Caco-2 (cell line): ENCODE data around the gene UBE2Q1. TPM values are rescaled to one million over a fixed set of nuclear protein-coding genes. Genes with fewer than 3 reads are reported as not detected.

ENCODE experiments used
- BruUV-seq: library from RNA; stranded (reverse); fragments of 400-500 nt; replicated peaks from 2 replicates; lab custom pipeline; 2021; lab: Mats Ljungman, UMichigan
- CTCF ChIA-PET: fragments of 300-600 bp; sonication (Branson Sonifier 250); formaldehyde crosslinking; loops from one replicate; lab custom pipeline; 2022; ENCODE audit warnings: antibody characterized with exemption; lab: Charles Lee
- POLR2A ChIA-PET: fragments of 300-600 bp; sonication (Branson Sonifier 250); formaldehyde crosslinking; loops from one replicate; lab custom pipeline; 2022; ENCODE audit warnings: antibody characterized with exemption; lab: Charles Lee
- DNase-seq, 2 experiments: peaks; one replicate each; pipeline versions ENCODE4 v3.0.0 to v3.0.0-alpha.2; 2020 to 2022
- H3K27me3 ChIP-seq: replicated peaks from 2 replicates; pipeline ENCODE4 v1.6.0; 2011; ENCODE audit warnings: low read length; ENCODE audit not compliant: control insufficient read depth, insufficient read depth
- H3K36me3 ChIP-seq: 2 replicates; pipeline ENCODE4 v1.5.1; 2011; ENCODE audit warnings: low read length; ENCODE audit not compliant: control insufficient read depth, insufficient read depth
- H3K4me1 ChIP-seq: fragments of 250-450 bp; sonication (Bioruptor Pico); 2 replicates; pipeline ENCODE4 v1.5.1; 2020; ENCODE audit warnings: mild to moderate bottlenecking
- H3K4me3 ChIP-seq: 2 replicates; pipeline ENCODE4 v1.5.1; 2011; ENCODE audit warnings: low read depth, mild to moderate bottlenecking, control low read depth, low read length
- H3K9me3 ChIP-seq: fragments of 250-450 bp; sonication (Bioruptor Pico); 2 replicates; pipeline ENCODE4 v1.5.1; 2020; ENCODE audit warnings: mild to moderate bottlenecking, moderate library complexity
- H3K27ac Mint-ChIP-seq: one replicate; pipeline ENCODE4 v1.8.0; 2022; ENCODE audit warnings: mixed read lengths; ENCODE audit not compliant: unreplicated experiment
- H3K27me3 Mint-ChIP-seq: one replicate; pipeline ENCODE4 v1.8.0; 2022; ENCODE audit warnings: mixed read lengths; ENCODE audit not compliant: insufficient read depth, unreplicated experiment
- H3K36me3 Mint-ChIP-seq: one replicate; pipeline ENCODE4 v1.8.0; 2022; ENCODE audit warnings: mild to moderate bottlenecking, mixed read lengths; ENCODE audit not compliant: insufficient read depth, unreplicated experiment
- H3K4me1 Mint-ChIP-seq: one replicate; pipeline ENCODE4 v1.8.0; 2022; ENCODE audit warnings: low read depth, mixed read lengths; ENCODE audit not compliant: unreplicated experiment
- H3K4me3 Mint-ChIP-seq: one replicate; pipeline ENCODE4 v1.8.0; 2022; ENCODE audit warnings: mild to moderate bottlenecking, moderate library complexity, mixed read lengths; ENCODE audit not compliant: unreplicated experiment
- H3K9me3 Mint-ChIP-seq: one replicate; pipeline ENCODE4 v1.8.0; 2022; ENCODE audit warnings: mixed read lengths; ENCODE audit not compliant: unreplicated experiment
- CTCF ChIP-seq, 2 experiments: fragments of 200-600 bp in 1 of 2; IDR thresholded peaks; 1 replicate in 1 of 2; 2 replicates in 1 of 2; pipeline versions ENCODE4 v1.5.1 to v1.8.0; 2011 to 2022; ENCODE audit warnings: antibody characterized with exemption in 1 of 2, control low read depth in 1 of 2, inconsistent platforms in 1 of 2, low read depth in 1 of 2, low read length in 1 of 2, mild to moderate bottlenecking in 1 of 2, moderate library complexity in 1 of 2; ENCODE audit not compliant: insufficient read depth in 1 of 2, severe bottlenecking in 1 of 2, unreplicated experiment in 1 of 2
- intact Hi-C: fragments of 100-400 bp; cut with micrococcal nuclease; formaldehyde crosslinking; loops from one replicate; pipeline ENCODE4 v1.10.0; 2022; ENCODE audit not compliant: unreplicated experiment
- total RNA-seq: library from RNA; stranded (reverse); gene quantifications from 2 replicates; pipeline ENCODE4 v1.2.3, GENCODE V29; 2022

The UBE2Q1 gene
- total RNA-seq, 1 experiment from 2014 or later: 93.2 TPM

GRCh38 chr1:154546264-154547063 is 12.0 kb downstream of the UBE2Q1 start:
- ChIA-PET CTCF (interaction anchor here (0.5 to 2.6 kb wide), 14 partner anchors 10 to 343 kb away, joined by 3 to 44 read pairs (median 4); partner anchors contain the start of genes AQP10 and KCNN3), POLR2A (no interaction called here)
- peaks cover 3% of the 10 kb centered on the region; the same call in 1 of the 2 replicates for H3K36me3 ChIP-seq
- H3K27me3 ChIP-seq: no peaks in the 10 kb centered on the region
- peaks cover 26% of the 10 kb centered on the region for H3K36me3 Mint-ChIP-seq
- peaks cover 7% of the 10 kb centered on the region for H3K27me3 Mint-ChIP-seq
- peaks cover 9% of the 10 kb centered on the region for H3K4me1 Mint-ChIP-seq
- no peak overlapping the region for H3K4me3 ChIP-seq
- no peak overlapping the region for H3K4me3 Mint-ChIP-seq
- no peaks in the 10 kb centered on the region for H3K9me3 ChIP-seq
- intact Hi-C loops: loop anchor here (1.0 to 5.0 kb wide), 3 partner anchors 62 to 194 kb away; no protein-coding TSS in a partner anchor
- H3K27ac Mint-ChIP-seq: no peak overlapping the region
- peak; percentile 73 to 80 for DNase-seq
- peak; percentile 70 to 83 for TF ChIP-seq CTCF (IDR thresholded peaks at IDR 0.05; ENCODE audit: insufficient read depth in 1 of 2, low read depth in 1 of 2, low read length in 1 of 2, severe bottlenecking in 1 of 2, unreplicated experiment in 1 of 2)
- no TSS peak for BruUV-seq
- no peaks in the 10 kb centered on the region for H3K4me1 ChIP-seq
- H3K9me3 Mint-ChIP-seq: no peaks in the 10 kb centered on the region

- Mint-ChIP-seq H3K36me3 (no peaks in the 10 kb centered on the region), H3K4me3 (no peak overlapping the region), H3K9me3 (no peaks in the 10 kb centered on the region), H3K27ac (no peak overlapping the region), H3K27me3 (peaks cover 24% of the 10 kb centered on the region), H3K4me1 (peaks cover 5% of the 10 kb centered on the region)
- CTCF ChIA-PET: no interaction called here
- TF ChIP-seq CTCF (IDR thresholded peaks at IDR 0.05; ENCODE audit: insufficient read depth in 1 of 2, low read depth in 1 of 2, low read length in 1 of 2, severe bottlenecking in 1 of 2, unreplicated experiment in 1 of 2): no peak
- no TSS peak for BruUV-seq
- POLR2A ChIA-PET: no interaction called here
- no peaks in the 10 kb centered on the region for H3K9me3 ChIP-seq
- no peaks in the 10 kb centered on the region for H3K4me1 ChIP-seq
- no peak overlapping the region for H3K4me3 ChIP-seq
- no peak for DNase-seq
- intact Hi-C loops: no loop called here
- H3K27me3 ChIP-seq: no peaks in the 10 kb centered on the region
- H3K36me3 ChIP-seq: no peaks in the 10 kb centered on the region
Measured at GRCh38 chr1:154541231-154541630, 17.2 kb downstream of the UBE2Q1 start.

- no peak for DNase-seq
- Mint-ChIP-seq H3K36me3 (no peaks in the 10 kb centered on the region), H3K4me1 (peaks cover 5% of the 10 kb centered on the region), H3K27ac (no peak overlapping the region), H3K9me3 (no peaks in the 10 kb centered on the region), H3K27me3 (peaks cover 27% of the 10 kb centered on the region), H3K4me3 (no peak overlapping the region)
- CTCF ChIA-PET: no interaction called here
- no peaks in the 10 kb centered on the region for H3K36me3 ChIP-seq
- POLR2A ChIA-PET: no interaction called here
- TF ChIP-seq CTCF (IDR thresholded peaks at IDR 0.05; ENCODE audit: insufficient read depth in 1 of 2, low read depth in 1 of 2, low read length in 1 of 2, severe bottlenecking in 1 of 2, unreplicated experiment in 1 of 2): no peak
- intact Hi-C loops: no loop called here
- H3K4me1 ChIP-seq: no peaks in the 10 kb centered on the region
- H3K4me3 ChIP-seq: no peak overlapping the region
- no TSS peak for BruUV-seq
- no peaks in the 10 kb centered on the region for H3K27me3 ChIP-seq
- H3K9me3 ChIP-seq: no peaks in the 10 kb centered on the region
Measured at GRCh38 chr1:154539486-154540483, 18.7 kb downstream of the UBE2Q1 start.
